MM.1S (cell line): Measurements from ENCODE around the gene ZNF697.

ENCODE experiments used
- EZH2 ChIP-seq: fragments of 300-600 bp; sonication (generic); optimal IDR thresholded peaks from 2 replicates; pipeline ENCODE3; 2017; ENCODE audit warnings: low read depth, mild to moderate bottlenecking, antibody characterized with exemption, low read length, mixed read lengths
- EZH2phosphoT487 ChIP-seq: fragments of 300-600 bp; sonication (generic); IDR thresholded peaks from 2 replicates; pipeline ENCODE4 v1.6.1; 2018; ENCODE audit warnings: antibody characterized with exemption, low read length
- TF ChIP-seq, protein P1 (sequence below): fragments of 300-600 bp; sonication (generic); IDR thresholded peaks from 2 replicates; pipeline ENCODE4 v1.5.1; 2016; ENCODE audit warnings: antibody characterized with exemption, low read length, mixed read lengths

GRCh38 chr1:119648620-119649004 lies 546 bp upstream of the ZNF697 start:
- TF ChIP-seq EZH2: no peak
- TF ChIP-seq, protein P1, sequence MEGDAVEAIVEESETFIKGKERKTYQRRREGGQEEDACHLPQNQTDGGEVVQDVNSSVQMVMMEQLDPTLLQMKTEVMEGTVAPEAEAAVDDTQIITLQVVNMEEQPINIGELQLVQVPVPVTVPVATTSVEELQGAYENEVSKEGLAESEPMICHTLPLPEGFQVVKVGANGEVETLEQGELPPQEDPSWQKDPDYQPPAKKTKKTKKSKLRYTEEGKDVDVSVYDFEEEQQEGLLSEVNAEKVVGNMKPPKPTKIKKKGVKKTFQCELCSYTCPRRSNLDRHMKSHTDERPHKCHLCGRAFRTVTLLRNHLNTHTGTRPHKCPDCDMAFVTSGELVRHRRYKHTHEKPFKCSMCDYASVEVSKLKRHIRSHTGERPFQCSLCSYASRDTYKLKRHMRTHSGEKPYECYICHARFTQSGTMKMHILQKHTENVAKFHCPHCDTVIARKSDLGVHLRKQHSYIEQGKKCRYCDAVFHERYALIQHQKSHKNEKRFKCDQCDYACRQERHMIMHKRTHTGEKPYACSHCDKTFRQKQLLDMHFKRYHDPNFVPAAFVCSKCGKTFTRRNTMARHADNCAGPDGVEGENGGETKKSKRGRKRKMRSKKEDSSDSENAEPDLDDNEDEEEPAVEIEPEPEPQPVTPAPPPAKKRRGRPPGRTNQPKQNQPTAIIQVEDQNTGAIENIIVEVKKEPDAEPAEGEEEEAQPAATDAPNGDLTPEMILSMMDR: no peak
- TF ChIP-seq EZH2phosphoT487: no peak
